H1 (cell line): ENCODE results near the gene CXADR. TPM values are rescaled to one million over a fixed set of nuclear protein-coding genes. Genes with fewer than 3 reads are reported as not detected.

Source experiments
- CTCF ChIA-PET: fragments of 300-600 bp; sonication (Branson Sonifier 250); formaldehyde crosslinking; loops from one replicate; lab custom pipeline; 2021; ENCODE audit not compliant: partially characterized antibody; lab: Charles Lee
- POLR2A ChIA-PET: fragments of 300-600 bp; sonication (Branson Sonifier 250); formaldehyde crosslinking; loops from one replicate; lab custom pipeline; 2021; ENCODE audit warnings: inconsistent platforms; ENCODE audit not compliant: partially characterized antibody; lab: Charles Lee
- DNase-seq, 2 experiments: peaks; one replicate each; pipeline versions ENCODE4 v3.0.0 to v3.0.0-alpha.2; 2010 to 2022; ENCODE audit warnings: low spot score in 2 of 2, low read depth in 1 of 2, mixed read lengths in 1 of 2
- FAIRE-seq: peaks from 2 replicates; lab custom pipeline; 2011; peaks lifted over from hg19 to GRCh38; lab: Jason Lieb, UNC
- H2AFZ ChIP-seq: 2 replicates; pipeline ENCODE4 v1.8.1; 2012; ENCODE audit warnings: low read length, inconsistent platforms
- H2AK5ac ChIP-seq: 2 replicates; pipeline ENCODE4 v1.6.1; 2013; ENCODE audit warnings: low read depth, low read length
- H2BK120ac ChIP-seq: replicated peaks from 2 replicates; pipeline ENCODE3; 2013; ENCODE audit warnings: low read depth, low read length, inconsistent platforms
- H2BK12ac ChIP-seq: 2 replicates; pipeline ENCODE4 v1.6.1; 2013; ENCODE audit warnings: low read depth, low read length
- H2BK15ac ChIP-seq: 2 replicates; pipeline ENCODE4 v1.6.1; 2013; ENCODE audit warnings: low read length
- H2BK20ac ChIP-seq: 2 replicates; pipeline ENCODE4 v1.6.1; 2013; ENCODE audit warnings: low read length
- H2BK5ac ChIP-seq: 2 replicates; pipeline ENCODE4 v1.6.1; 2013; ENCODE audit warnings: low read depth, low read length
- H3K14ac ChIP-seq: 2 replicates; pipeline ENCODE4 v1.6.1; 2013; ENCODE audit warnings: inconsistent platforms; ENCODE audit not compliant: insufficient read length
- H3K18ac ChIP-seq: 2 replicates; pipeline ENCODE4 v1.6.1; 2013; ENCODE audit warnings: low read length; ENCODE audit errors: extremely low read depth
- H3K23ac ChIP-seq: 2 replicates; pipeline ENCODE4 v1.6.1; 2013; ENCODE audit warnings: inconsistent platforms; ENCODE audit not compliant: insufficient read length
- H3K23me2 ChIP-seq: 2 replicates; pipeline ENCODE4 v1.6.1; 2013; ENCODE audit warnings: low read depth, low read length
- H3K27ac ChIP-seq: 2 replicates; pipeline ENCODE4 v1.6.1; 2011; ENCODE audit warnings: low read depth, low read length, inconsistent platforms
- H3K27me3 ChIP-seq, 4 experiments: replicated peaks in 1 of 4; 1 replicate in 1 of 4; 2 replicates in 3 of 4; pipeline versions ENCODE4 v1.6.1 to v1.8.1; 2011 to 2013; ENCODE audit warnings: low read length in 3 of 4, mild to moderate bottlenecking in 3 of 4, inconsistent platforms in 2 of 4, mixed read lengths in 2 of 4, moderate library complexity in 1 of 4; ENCODE audit not compliant: control insufficient read depth in 3 of 4, insufficient read depth in 3 of 4; ENCODE audit errors: extremely low read depth in 1 of 4
- H3K36me3 ChIP-seq, 4 experiments: 2 replicates each; pipeline versions ENCODE4 v1.6.1 to v1.8.1; 2011 to 2013; ENCODE audit warnings: mild to moderate bottlenecking in 4 of 4, low read length in 3 of 4, moderate library complexity in 2 of 4, control low read depth in 1 of 4, inconsistent platforms in 1 of 4; ENCODE audit not compliant: insufficient read depth in 4 of 4, control insufficient read depth in 2 of 4
- H3K4ac ChIP-seq: replicated peaks from 2 replicates; pipeline ENCODE3; 2013; ENCODE audit warnings: low read length, low read depth, mixed read lengths, inconsistent platforms; ENCODE audit not compliant: insufficient read length
- H3K4me1 ChIP-seq, 4 experiments: replicated peaks in 1 of 4; 1 replicate in 1 of 4; 2 replicates in 3 of 4; pipeline versions ENCODE4 v1.6.1 to v1.8.1; 2011 to 2013; ENCODE audit warnings: low read length in 3 of 4, inconsistent platforms in 2 of 4, mixed read lengths in 1 of 4; ENCODE audit not compliant: insufficient read depth in 4 of 4, control insufficient read depth in 3 of 4
- H3K4me2 ChIP-seq, 2 experiments: 2 replicates each; pipeline versions ENCODE4 v1.6.1 to v1.8.1; 2011 to 2013; ENCODE audit warnings: low read depth in 2 of 2, low read length in 2 of 2, control low read depth in 1 of 2, inconsistent platforms in 1 of 2, mild to moderate bottlenecking in 1 of 2; ENCODE audit not compliant: insufficient read depth in 1 of 2
- H3K4me3 ChIP-seq, 4 experiments: fragments of 200-600, 300-600 bp in 1 of 4; sonication (generic), shearing (Covaris generic), sonication (Bioruptor Twin) in 1 of 4; 2 replicates each; pipeline versions ENCODE4 v1.5.1 to v1.8.1; 2011 to 2016; ENCODE audit warnings: low read length in 4 of 4, low read depth in 3 of 4, control low read depth in 2 of 4, inconsistent platforms in 2 of 4, mild to moderate bottlenecking in 2 of 4, mixed read lengths in 1 of 4, moderate library complexity in 1 of 4; ENCODE audit not compliant: insufficient read depth in 2 of 4; ENCODE audit errors: extremely low read depth in 1 of 4
- H3K56ac ChIP-seq: replicated peaks from 2 replicates; pipeline ENCODE3; 2013; ENCODE audit warnings: low read depth, mild to moderate bottlenecking, mixed read lengths, low read length, inconsistent platforms; ENCODE audit not compliant: insufficient read length
- H3K79me1 ChIP-seq: 2 replicates; pipeline ENCODE4 v1.6.1; 2013; ENCODE audit warnings: low read depth, low read length, control low read depth
- H3K79me2 ChIP-seq, 2 experiments: 2 replicates each; pipeline versions ENCODE4 v1.6.1 to v1.8.1; 2012 to 2013; ENCODE audit warnings: low read length in 2 of 2, mild to moderate bottlenecking in 2 of 2, inconsistent platforms in 1 of 2; ENCODE audit not compliant: insufficient read depth in 2 of 2, control insufficient read depth in 1 of 2
- H3K9ac ChIP-seq, 4 experiments: replicated peaks in 1 of 4; 1 replicate in 1 of 4; 2 replicates in 3 of 4; pipeline versions ENCODE4 v1.6.1 to v1.8.1; 2011 to 2013; ENCODE audit warnings: low read depth in 3 of 4, low read length in 3 of 4, control low read depth in 2 of 4, mild to moderate bottlenecking in 2 of 4, moderate library complexity in 2 of 4, inconsistent platforms in 1 of 4; ENCODE audit errors: extremely low read depth in 1 of 4
- H3K9me3 ChIP-seq, 2 experiments: 2 replicates each; pipeline versions ENCODE4 v1.6.1 to v1.8.1; 2012 to 2013; ENCODE audit warnings: mild to moderate bottlenecking in 2 of 2, moderate library complexity in 2 of 2, control low read depth in 1 of 2, inconsistent platforms in 1 of 2, low read depth in 1 of 2, low read length in 1 of 2, mixed read lengths in 1 of 2; ENCODE audit not compliant: insufficient read depth in 2 of 2
- H4K20me1 ChIP-seq, 2 experiments: replicated peaks in 1 of 2; 2 replicates each; pipeline versions ENCODE3 to v1.8.1; 2011 to 2013; ENCODE audit warnings: inconsistent platforms in 2 of 2, low read length in 2 of 2, mild to moderate bottlenecking in 1 of 2; ENCODE audit not compliant: insufficient read depth in 2 of 2, control insufficient read depth in 1 of 2
- H4K5ac ChIP-seq: 2 replicates; pipeline ENCODE4 v1.6.1; 2013; ENCODE audit warnings: low read length, low read depth, mixed read lengths, inconsistent platforms; ENCODE audit not compliant: insufficient read length
- H4K8ac ChIP-seq: 2 replicates; pipeline ENCODE4 v1.8.0; 2013; ENCODE audit warnings: mild to moderate bottlenecking, moderate library complexity, low read length, inconsistent platforms; ENCODE audit not compliant: insufficient read depth; ENCODE audit errors: extremely low read depth
- H4K91ac ChIP-seq: replicated peaks from 2 replicates; pipeline ENCODE3; 2013; ENCODE audit warnings: low read length, mixed read lengths, inconsistent platforms; ENCODE audit not compliant: insufficient read length
- ASH2L ChIP-seq: fragments of 200-600, 300-600 bp; sonication (generic); IDR thresholded peaks from one replicate; pipeline ENCODE4 v1.7.1; 2017; ENCODE audit warnings: low read length
- CBX8 ChIP-seq: fragments of 300-800, 300-1000 bp; sonication (generic); IDR thresholded peaks from 2 replicates; pipeline ENCODE4 v1.7.1; 2016; ENCODE audit warnings: low read depth, low read length, borderline replicate concordance
- EGR1 ChIP-seq: IDR thresholded peaks from 2 replicates; pipeline ENCODE4 v1.6.1; 2011; ENCODE audit warnings: low read depth, low read length, borderline replicate concordance
- RAD21 ChIP-seq, 2 experiments: IDR thresholded peaks in 1 of 2; conservative IDR thresholded peaks in 1 of 2; 2 replicates each; pipeline ENCODE4 v1.6.1; 2011; ENCODE audit warnings: low read depth in 2 of 2, low read length in 2 of 2, improper control_type of control experiment in 1 of 2, inconsistent platforms in 1 of 2, mild to moderate bottlenecking in 1 of 2, moderate library complexity in 1 of 2
- WGBS, 2 experiments: shearing (Covaris generic) in 1 of 2; methylation state at CpG; one replicate each; pipeline versions ENCODE4 v1.1.6 to v1.1.7; 2013 to 2015; ENCODE audit warnings: low lambda C conversion rate in 2 of 2, mixed read lengths in 2 of 2, inconsistent platforms in 1 of 2, low coverage in 1 of 2, missing lambda C conversion rate in 1 of 2; ENCODE audit not compliant: insufficient replicate concordance in 2 of 2, insufficient coverage in 1 of 2, insufficient read length in 1 of 2; ENCODE audit errors: extremely low coverage in 1 of 2, missing lambda C conversion rate in 1 of 2; 5-methylcytosine and 5-hydroxymethylcytosine counted together
- polyA plus RNA-seq, 7 experiments: library from polyadenylated mRNA; depleted of rRNA in 3 of 7; stranded (reverse) in 5 of 7; unstranded in 2 of 7; fragments of >200 nt in 5 of 7; fragments of 200-250 nt in 2 of 7; gene quantifications; 1 replicate in 5 of 7; 2 replicates in 1 of 7; 4 replicates in 1 of 7; pipeline versions ENCODE4 v1.2.1 to v1.2.3, GENCODE V29; 2011 to 2013; ENCODE audit warnings: missing spikeins in 2 of 7, mixed read lengths in 2 of 7
- total RNA-seq: library from RNA; stranded (reverse); fragmentation: NEBNext Ultra II Directional; extraction: Animal tissue kit (Norgen Biotek cat#: 25700); gene quantifications from 2 replicates; pipeline ENCODE4 v1.2.1, GENCODE V29; 2021

The CXADR gene
- total and polyA plus RNA-seq, 2 of the 8 experiments (the other 6 are each of a cell fraction or from before 2014, with no cell fraction given) = 45.6 to 145 TPM

GRCh38 chr21:17537299-17537698 is 24.5 kb downstream of the CXADR start:
- Histone ChIP-seq H3K14ac (no peak overlapping the region), H3K27me3 (no peaks in the 10 kb centered on the region), H4K91ac (no peak overlapping the region), H3K9me3 (no peaks in the 10 kb centered on the region), H3K36me3 (no peaks in the 10 kb centered on the region; a peak in 2 of 8 replicates), H3K4me2 (no peak overlapping the region), H3K4me1 (peaks cover 0 to 4% (median 2%) of the 10 kb centered on the region in 4 experiments; a peak in 1 of 7 replicates), H3K9ac (no peak overlapping the region), H3K23ac (no peak overlapping the region), H2AFZ (no peak overlapping the region), H3K56ac (no peak overlapping the region), H3K23me2 (no peaks in the 10 kb centered on the region; the same call in 1 of the 2 replicates), H3K27ac (no peak overlapping the region), H2AK5ac (no peak overlapping the region), H4K5ac (no peak overlapping the region), H3K18ac (no peak overlapping the region; the same call in 1 of the 2 replicates), H3K4ac (no peak overlapping the region), H2BK120ac (no peak overlapping the region), H2BK15ac (no peak overlapping the region), H2BK20ac (no peak overlapping the region), H4K8ac (no peak overlapping the region), H3K79me1 (peaks cover 2% of the 10 kb centered on the region; the same call in 1 of the 2 replicates), H2BK5ac (0 out of 2 replicates have a peak overlapping the region, but pooled peaks have one; percentile 49), H3K79me2 (peaks cover 61 to 98% of the 10 kb centered on the region in 2 experiments), H2BK12ac (no peak overlapping the region), H4K20me1 (peaks cover 35 to 43% of the 10 kb centered on the region in 2 experiments), H3K4me3 (no peak overlapping the region)
- FAIRE-seq (no peak), DNase-seq (no peak)
- TF ChIP-seq RAD21 (IDR thresholded peaks at IDR 0.05 in 1 of 2, conservative IDR thresholded peaks at IDR 0.05 in 1 of 2; ENCODE audit: low read depth in 2 of 2, low read length in 2 of 2) (no peak), EGR1 (no peak), CBX8 (no peak), ASH2L (no peak)
- 84% methylated on average over 2 of the region's 2 CpGs; no CpG with 5 or more reads in 1 of the 2 experiments for WGBS, 2 experiments
- CTCF ChIA-PET = interaction anchor here (0.9 to 1.4 kb wide), 2 partner anchors 24 to 49 kb away, joined by 3 read pairs; partner anchors contain the start of gene CXADR
- POLR2A ChIA-PET = interaction anchor here (1.3 to 1.9 kb wide), 2 partner anchors 10 to 24 kb away, joined by 6 read pairs; no protein-coding TSS in a partner anchor
